Activated T-cell treated with anti-CD3 and anti-CD28 coated beads for 24 hours (primary cell): ENCODE data around the gene OR2L13.
"Not testable (repeated sequence)": the region's sequence is repeated elsewhere in the genome, so short reads cannot be mapped to it uniquely, and the experiment has no call there.

Experiments used
- DNase-seq: peaks from one replicate; pipeline ENCODE4 v3.0.0-alpha.2; 2020; ENCODE audit warnings: low read depth

OR2L13 gene, protein sequence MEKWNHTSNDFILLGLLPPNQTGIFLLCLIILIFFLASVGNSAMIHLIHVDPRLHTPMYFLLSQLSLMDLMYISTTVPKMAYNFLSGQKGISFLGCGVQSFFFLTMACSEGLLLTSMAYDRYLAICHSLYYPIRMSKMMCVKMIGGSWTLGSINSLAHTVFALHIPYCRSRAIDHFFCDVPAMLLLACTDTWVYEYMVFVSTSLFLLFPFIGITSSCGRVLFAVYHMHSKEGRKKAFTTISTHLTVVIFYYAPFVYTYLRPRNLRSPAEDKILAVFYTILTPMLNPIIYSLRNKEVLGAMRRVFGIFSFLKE

GRCh38 chr1:248094884-248095283, at the start of gene OR2L13:
OR2L13 (plus strand) TSS chr1:248095184; CDS start chr1:248099376, 4,192 bp downstream.
- DNase-seq: no peak

- no peak for DNase-seq
These were observed 49.8 kb upstream of the OR2L13 start for GRCh38 chr1:248045209-248045608.

DNA sequence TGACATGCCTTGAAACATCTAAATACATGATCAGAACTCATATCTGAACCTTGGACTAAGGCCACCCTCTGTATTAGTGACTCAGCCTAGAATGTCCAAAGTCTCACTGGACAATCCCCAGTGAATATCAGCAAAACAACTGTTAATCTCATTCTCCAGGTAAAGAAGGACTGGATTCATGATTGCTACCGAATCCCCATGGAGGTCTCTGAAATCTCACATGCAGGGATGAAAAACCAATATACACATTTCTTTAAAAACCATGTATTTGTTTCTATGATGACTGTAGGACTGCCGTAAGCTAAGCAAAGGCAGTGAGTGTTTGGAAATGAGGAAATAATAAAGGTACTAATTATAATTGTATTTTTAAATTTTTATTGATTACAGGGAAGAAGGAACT, 48.4 kb upstream of the OR2L13 start, which contains the start of gene OR2L3:
Gene OR2L3 (plus strand): TSS at position 301 of the 400 bp plus-strand sequence. CDS start 13,846 bp downstream, outside the sequence.
- no peak for DNase-seq

DNA sequence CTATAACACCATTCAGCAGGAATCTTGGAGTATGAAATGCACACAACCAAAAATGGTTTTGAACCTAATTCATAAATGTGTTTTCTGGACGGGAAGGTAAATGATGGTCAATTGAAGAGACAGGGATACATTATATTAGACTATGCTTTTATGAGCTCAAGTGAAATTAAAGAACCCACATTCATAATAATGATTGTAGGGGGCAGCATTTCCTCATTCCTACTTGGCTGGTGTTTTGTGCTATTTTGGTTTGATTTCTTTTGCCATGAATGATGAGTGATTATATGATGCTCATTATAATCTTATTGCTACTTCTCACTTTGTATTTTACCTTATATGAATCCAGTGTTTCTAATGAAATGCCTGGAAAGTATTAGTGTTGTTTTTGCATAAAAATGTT, 48.0 kb upstream of the OR2L13 start:
- no peak for DNase-seq

- no peak for DNase-seq
These were observed 40.3 kb upstream of the OR2L13 start for GRCh38 chr1:248054671-248055070.

GRCh38 chr1:248055261-248055660, 39.7 kb upstream of the OR2L13 start:
- no peak for DNase-seq

- no peak for DNase-seq
These were observed 29.9 kb upstream of the OR2L13 start for GRCh38 chr1:248065071-248065470.

GRCh38 chr1:248065604-248066003, 29.4 kb upstream of the OR2L13 start:
- DNase-seq: no peak

DNA sequence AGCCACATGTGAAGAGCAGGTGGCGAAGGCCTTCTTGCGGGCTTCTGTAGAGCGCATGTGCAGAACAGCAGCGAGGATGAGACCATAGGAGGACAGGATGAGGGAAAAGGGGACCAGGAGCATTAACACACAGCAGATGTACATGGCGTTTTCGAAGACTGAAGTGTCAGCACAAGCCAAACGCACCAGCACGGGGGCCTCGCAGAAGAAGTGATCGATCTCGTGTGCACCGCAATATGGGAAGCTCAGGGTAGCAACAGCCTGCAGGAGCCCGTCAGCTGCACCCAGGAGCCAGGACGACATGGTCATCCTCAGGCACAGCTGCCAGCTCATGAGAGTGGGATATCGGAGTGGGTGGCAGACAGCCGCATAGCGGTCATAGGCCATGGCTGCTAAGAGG, 11.1 kb upstream of the OR2L13 start:
- DNase-seq: not testable (repeated sequence)

DNA sequence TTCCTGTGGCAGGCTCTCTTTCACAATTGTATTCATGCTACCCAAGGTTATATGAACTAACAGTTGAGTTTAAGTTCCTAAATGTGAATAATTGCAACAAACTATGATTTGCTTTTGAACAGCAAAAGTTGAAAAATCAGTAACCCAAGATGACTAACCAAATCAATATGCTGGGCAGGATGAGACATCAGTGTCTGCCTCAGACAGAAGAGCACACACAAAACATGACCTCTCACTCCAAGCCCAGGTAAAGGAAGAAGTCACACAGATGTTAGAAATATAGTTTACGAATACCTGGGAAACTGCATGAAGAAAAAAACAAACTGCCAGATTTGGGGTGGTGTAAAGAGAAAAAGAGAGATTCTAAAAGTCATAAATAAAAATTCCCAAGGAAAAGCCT, 3.5 kb downstream of the OR2L13 start:
- DNase-seq: no peak

GRCh38 chr1:248102847-248103246, 7.9 kb downstream of the OR2L13 start:
- DNase-seq: no peak

GRCh38 chr1:248111157-248111556, 16.2 kb downstream of the OR2L13 start:
- no peak for DNase-seq

DNA sequence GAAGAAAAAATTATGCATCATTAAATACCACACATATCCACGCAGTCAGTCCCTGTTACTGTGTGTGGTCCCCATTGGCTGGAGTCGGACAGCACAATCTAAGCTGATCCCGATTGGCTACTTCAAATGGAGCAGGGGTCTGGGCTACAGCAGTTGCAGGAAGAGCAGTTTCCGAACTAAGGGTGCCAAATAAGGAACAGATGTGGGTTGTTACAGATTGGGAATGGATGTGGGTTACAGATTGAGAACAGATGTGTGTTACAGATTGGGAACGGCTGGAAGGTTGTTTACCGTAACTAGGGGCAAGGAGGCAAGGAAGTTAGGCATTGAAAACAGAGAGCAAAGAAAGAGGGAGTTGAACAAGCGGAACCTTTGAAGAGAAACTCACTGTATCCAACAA, 19.9 kb downstream of the OR2L13 start:
- no peak for DNase-seq

DNA sequence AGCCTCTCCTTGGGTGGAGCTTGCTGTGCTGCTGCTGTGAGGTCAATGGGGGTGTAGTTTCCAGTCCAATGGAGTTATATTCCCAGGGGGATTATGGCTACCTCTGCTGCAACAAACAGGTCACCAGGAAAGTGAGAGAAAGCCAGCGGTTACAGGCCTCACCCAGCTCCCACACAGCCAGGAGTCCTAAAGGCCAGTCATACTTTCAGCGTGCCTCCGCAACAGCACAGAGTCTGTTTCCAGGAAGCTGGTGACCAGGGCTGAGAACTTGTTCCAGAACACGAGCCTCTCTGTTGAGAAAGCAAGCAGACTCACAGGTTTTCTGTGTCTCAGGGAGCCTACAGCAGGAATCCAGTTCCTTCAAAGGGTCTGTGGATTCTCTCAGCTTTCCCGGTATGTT, 32.7 kb downstream of the OR2L13 start:
- no peak for DNase-seq

DNA sequence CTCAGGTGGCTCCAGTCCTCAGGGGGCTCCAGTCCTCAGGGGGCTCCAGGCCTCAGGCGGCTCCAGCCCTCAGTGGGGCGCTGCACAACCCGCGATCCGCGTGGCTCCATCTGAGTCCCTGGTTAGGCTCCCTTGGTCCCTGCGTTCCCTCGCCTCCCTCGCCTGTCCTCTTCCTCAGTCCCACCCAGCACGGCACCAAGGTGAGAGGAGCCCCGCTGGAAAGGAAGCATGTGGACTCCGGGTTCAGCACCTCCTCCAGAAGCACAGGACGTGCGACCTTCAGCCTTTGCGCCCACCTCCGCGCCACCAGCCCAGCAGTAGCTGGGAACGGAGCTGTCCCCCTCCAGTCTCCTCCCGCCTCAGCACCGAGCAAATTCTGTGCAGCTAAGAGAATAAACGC, 41.8 kb downstream of the OR2L13 start:
- DNase-seq: no peak

GRCh38 chr1:248140846-248141245, 45.9 kb downstream of the OR2L13 start:
- DNase-seq: no peak

GRCh38 chr1:248143311-248143710, 48.3 kb downstream of the OR2L13 start:
- DNase-seq: no peak

GRCh38 chr1:248144513-248145198, 49.7 kb downstream of the OR2L13 start, which contains the start of gene OR2M5:
OR2M5 (plus strand) TSS chr1:248145148; CDS start chr1:248145148, 0 bp downstream.
- DNase-seq: no peak
